NCI-H1417 (cell line): ENCODE measurements around the gene CCDC17.
A peak's percentile ranks its signal among the peaks of the same experiment; 100 is the strongest.

ENCODE experiments used
- DNase-seq, 3 experiments: peaks; one replicate each; lab custom pipeline; 2025; lab: John Stamatoyannopoulos, UW

The CCDC17 gene

DNA sequence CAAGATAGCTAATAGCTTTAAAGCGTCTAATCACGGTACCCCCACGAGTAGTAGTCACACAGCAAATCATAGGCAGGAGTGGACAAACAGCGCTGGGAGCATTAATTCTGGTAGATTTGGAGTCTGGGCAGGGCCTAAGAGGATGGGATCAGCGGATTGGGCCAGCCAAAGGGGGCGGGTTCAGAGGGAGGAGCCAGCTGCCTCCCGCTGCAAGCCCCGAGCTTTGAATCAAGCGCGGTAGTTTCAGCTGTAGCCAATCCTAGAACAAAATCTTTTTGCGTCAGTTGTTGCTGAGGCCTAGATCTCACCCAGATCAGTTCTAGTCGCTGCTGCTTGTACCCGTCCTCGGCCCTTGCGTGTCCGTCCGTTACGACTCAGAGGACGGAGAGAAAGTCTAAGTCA lies 40.6 kb downstream of the CCDC17 start:
- peak; percentile 92 to 97 (median 95) for DNase-seq

DNA sequence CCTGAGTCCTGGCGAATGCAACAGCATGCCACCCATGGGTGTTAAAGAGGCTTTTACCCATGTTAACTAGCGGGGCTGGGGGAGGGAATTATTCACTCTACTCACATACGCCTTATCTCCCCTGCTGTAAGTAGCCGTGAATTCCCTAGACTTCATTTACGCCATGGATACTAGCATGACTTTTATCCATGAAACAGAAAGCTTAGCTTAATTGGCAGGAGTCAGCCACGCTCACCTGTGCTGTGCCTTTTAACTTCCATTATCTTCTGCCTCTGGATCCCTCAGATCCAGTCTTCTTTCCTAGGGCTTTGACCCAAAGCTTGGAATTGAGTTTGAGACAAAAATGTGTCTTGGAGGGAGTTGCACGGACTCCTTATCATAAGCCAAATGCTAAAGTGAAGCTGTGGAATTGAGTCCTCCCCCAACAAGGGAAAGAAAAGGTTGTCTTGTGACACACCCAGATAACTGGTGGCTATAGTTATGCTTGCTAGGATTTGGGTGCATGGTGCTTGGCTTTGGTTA lies 49.7 kb downstream of the CCDC17 start:
- DNase-seq, result no peak

GRCh38 chr1:45573231-45573804 lies 50.5 kb downstream of the CCDC17 start:
- no peak for DNase-seq

DNA sequence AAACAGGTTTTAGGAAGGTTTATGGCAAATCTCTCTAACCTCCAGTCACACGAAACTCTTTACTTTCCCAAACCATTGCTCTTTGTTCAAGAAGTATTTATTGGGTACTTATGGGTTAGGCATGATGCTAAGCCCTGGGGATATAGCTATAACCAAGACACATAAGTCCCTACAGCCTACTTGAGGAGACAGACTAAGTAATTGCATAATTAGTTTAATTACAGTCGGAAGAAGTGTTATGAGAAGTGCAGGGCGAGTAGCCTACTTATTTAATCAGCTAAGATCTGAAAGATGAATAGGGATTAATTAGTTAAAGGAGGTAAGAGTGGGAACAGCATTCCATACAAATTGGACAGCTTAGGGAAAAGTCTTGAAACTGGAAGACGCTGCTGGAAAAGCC lies 53.2 kb downstream of the CCDC17 start:
- no peak for DNase-seq
